Thymus (tissue), 11 donors: ENCODE data around the gene ANKIB1. TPM values are rescaled to one million over a fixed set of nuclear protein-coding genes. Genes with fewer than 3 reads are reported as not detected.
"Not testable (repeated sequence)": the region's sequence is repeated elsewhere in the genome, so short reads cannot be mapped to it uniquely, and the experiment has no call there.

Experiments
- DNase-seq, 9 donors: peaks; one replicate each; pipeline ENCODE4 v3.0.0-alpha.2; 2013; ENCODE audit warnings: low spot score in 9 of 9, low read depth in 6 of 9, missing footprints in 1 of 9
- H3K27ac ChIP-seq, 2 donors: one replicate each; pipeline ENCODE4 v1.5.1; 2013; ENCODE audit warnings: control low read depth in 1 of 2, low read depth in 1 of 2, low read length in 1 of 2, mild to moderate bottlenecking in 1 of 2, moderate library complexity in 1 of 2
- H3K27me3 ChIP-seq, 2 donors: one replicate each; pipeline ENCODE4 v1.5.1; 2013; ENCODE audit warnings: low read length in 1 of 2; ENCODE audit not compliant: control insufficient read depth in 2 of 2, insufficient read depth in 1 of 2
- H3K36me3 ChIP-seq, 2 donors: one replicate each; pipeline ENCODE4 v1.5.1; 2013; ENCODE audit warnings: low read length in 1 of 2, mild to moderate bottlenecking in 1 of 2, moderate library complexity in 1 of 2; ENCODE audit not compliant: control insufficient read depth in 2 of 2, insufficient read depth in 2 of 2
- H3K4me1 ChIP-seq, 2 donors: one replicate each; pipeline ENCODE4 v1.5.1; 2013; ENCODE audit warnings: low read length in 2 of 2; ENCODE audit not compliant: control insufficient read depth in 2 of 2, insufficient read depth in 2 of 2
- H3K4me3 ChIP-seq, 2 donors: one replicate each; pipeline ENCODE4 v1.5.1; 2013; ENCODE audit warnings: low read length in 2 of 2, control low read depth in 1 of 2, mild to moderate bottlenecking in 1 of 2
- H3K9me3 ChIP-seq, 2 donors: one replicate each; pipeline ENCODE4 v1.5.1; 2013; ENCODE audit warnings: low read length in 1 of 2, mild to moderate bottlenecking in 1 of 2; ENCODE audit not compliant: control insufficient read depth in 2 of 2, insufficient read depth in 1 of 2
- WGBS: extraction: QIAGEN DNeasy Blood & Tissue Kit; methylation state at CpG from one replicate; pipeline ENCODE4 v1.1.7; 2013; 5-methylcytosine and 5-hydroxymethylcytosine counted together
- polyA plus RNA-seq: library from polyadenylated mRNA; stranded (reverse); fragments of 200-250 nt; gene quantifications from one replicate; pipeline ENCODE4 v1.2.3, GENCODE V29; 2013
- total RNA-seq: library from RNA; stranded (reverse); fragments of 120-200 nt; gene quantifications from one replicate; pipeline ENCODE4 v1.2.4, GENCODE V29; 2013
- donor health status: healthy.

Gene ANKIB1
- total and polyA plus RNA-seq, 2 donors, result 27.0 to 36.5 TPM

- no peak for DNase-seq
- H3K4me3 ChIP-seq, result no peak overlapping the region
- H3K36me3 ChIP-seq, result peaks cover 10 to 18% of the 10 kb centered on the region in 2 donors
- peaks cover 0 to 11% of the 10 kb centered on the region in 2 donors for H3K4me1 ChIP-seq
- no peaks in the 10 kb centered on the region for H3K9me3 ChIP-seq
- H3K27ac ChIP-seq, result no peak overlapping the region
- WGBS, result 93% methylated on average over 4 of the region's 4 CpGs
- H3K27me3 ChIP-seq, result no peaks in the 10 kb centered on the region
These were observed 157.4 kb downstream of the ANKIB1 start for GRCh38 chr7:92402920-92403759.

GRCh38 chr7:92403760-92404074 is 157.9 kb downstream of the ANKIB1 start:
- Histone ChIP-seq H3K4me1 (peaks cover 0 to 11% of the 10 kb centered on the region in 2 donors), H3K4me3 (no peak overlapping the region), H3K27me3 (no peaks in the 10 kb centered on the region), H3K9me3 (no peaks in the 10 kb centered on the region), H3K36me3 (peaks cover 4 to 12% of the 10 kb centered on the region in 2 donors), H3K27ac (no peak overlapping the region)
- no peak for DNase-seq
- WGBS, result 95% methylated on average over 6 of the region's 6 CpGs

GRCh38 chr7:92404170-92404614 is 158.4 kb downstream of the ANKIB1 start:
- H3K4me3 ChIP-seq, result no peak overlapping the region
- peaks cover 0 to 11% of the 10 kb centered on the region in 2 donors for H3K4me1 ChIP-seq
- no peaks in the 10 kb centered on the region for H3K9me3 ChIP-seq
- H3K36me3 ChIP-seq, result peaks cover 3 to 7% of the 10 kb centered on the region in 2 donors
- 23% methylated on average over 6 of the region's 6 CpGs for WGBS
- DNase-seq, result peak in 3 of 9 donors; percentile 4 to 51 (median 10)
- no peaks in the 10 kb centered on the region for H3K27me3 ChIP-seq
- H3K27ac ChIP-seq, result no peak overlapping the region

GRCh38 chr7:92409357-92409756 is 163.6 kb downstream of the ANKIB1 start:
- no peaks in the 10 kb centered on the region for H3K36me3 ChIP-seq
- 100% methylated on average over 1 of the region's 1 CpG for WGBS
- H3K4me1 ChIP-seq, result peaks cover 0 to 2% of the 10 kb centered on the region in 2 donors
- no peak overlapping the region for H3K4me3 ChIP-seq
- no peaks in the 10 kb centered on the region for H3K27me3 ChIP-seq
- no peaks in the 10 kb centered on the region for H3K9me3 ChIP-seq
- no peak for DNase-seq
- no peak overlapping the region for H3K27ac ChIP-seq

GRCh38 chr7:92410162-92410561 is 164.4 kb downstream of the ANKIB1 start:
- H3K27me3 ChIP-seq, H3K4me3 ChIP-seq, H3K9me3 ChIP-seq, H3K36me3 ChIP-seq, H3K4me1 ChIP-seq, DNase-seq, H3K27ac ChIP-seq: not testable (repeated sequence)
- WGBS, result 92% methylated on average over 6 of the region's 6 CpGs

- H3K4me3 ChIP-seq, result no peak overlapping the region
- no peaks in the 10 kb centered on the region for H3K27me3 ChIP-seq
- DNase-seq, result no peak
- WGBS, result 94% methylated on average over 11 of the region's 11 CpGs
- H3K36me3 ChIP-seq, result no peaks in the 10 kb centered on the region
- no peaks in the 10 kb centered on the region for H3K9me3 ChIP-seq
- no peaks in the 10 kb centered on the region for H3K4me1 ChIP-seq
- no peak overlapping the region for H3K27ac ChIP-seq
These were observed 167.0 kb downstream of the ANKIB1 start for GRCh38 chr7:92412745-92413144.

- Histone ChIP-seq H3K27me3 (no peaks in the 10 kb centered on the region), H3K27ac (no peak overlapping the region), H3K4me1 (no peaks in the 10 kb centered on the region), H3K4me3 (no peak overlapping the region), H3K36me3 (no peaks in the 10 kb centered on the region), H3K9me3 (no peaks in the 10 kb centered on the region)
- no peak for DNase-seq
- WGBS, result 75% methylated on average over 5 of the region's 5 CpGs
These were observed 167.8 kb downstream of the ANKIB1 start for GRCh38 chr7:92413550-92413949.

- H3K4me1 ChIP-seq, result no peaks in the 10 kb centered on the region
- 96% methylated on average over 5 of the region's 5 CpGs for WGBS
These were observed 169.5 kb downstream of the ANKIB1 start for GRCh38 chr7:92415225-92415624.

GRCh38 chr7:92417913-92418312 is 172.1 kb downstream of the ANKIB1 start:
- H3K4me3 ChIP-seq, result no peak overlapping the region
- no peaks in the 10 kb centered on the region for H3K9me3 ChIP-seq
- no peaks in the 10 kb centered on the region for H3K27me3 ChIP-seq
- no peaks in the 10 kb centered on the region for H3K4me1 ChIP-seq
- 96% methylated on average over 5 of the region's 5 CpGs for WGBS
- no peaks in the 10 kb centered on the region for H3K36me3 ChIP-seq
- no peak for DNase-seq
- no peak overlapping the region for H3K27ac ChIP-seq

More at GRCh38 chr7:92415225-92415624, 169.5 kb downstream of the ANKIB1 start:
- no peak for DNase-seq
- H3K9me3 ChIP-seq, result no peaks in the 10 kb centered on the region
- no peaks in the 10 kb centered on the region for H3K27me3 ChIP-seq
- no peaks in the 10 kb centered on the region for H3K36me3 ChIP-seq
- no peak overlapping the region for H3K4me3 ChIP-seq
- H3K27ac ChIP-seq, result no peak overlapping the region
